ENCODE results near the gene SCAMP2.

SCAMP2 gene

DNA sequence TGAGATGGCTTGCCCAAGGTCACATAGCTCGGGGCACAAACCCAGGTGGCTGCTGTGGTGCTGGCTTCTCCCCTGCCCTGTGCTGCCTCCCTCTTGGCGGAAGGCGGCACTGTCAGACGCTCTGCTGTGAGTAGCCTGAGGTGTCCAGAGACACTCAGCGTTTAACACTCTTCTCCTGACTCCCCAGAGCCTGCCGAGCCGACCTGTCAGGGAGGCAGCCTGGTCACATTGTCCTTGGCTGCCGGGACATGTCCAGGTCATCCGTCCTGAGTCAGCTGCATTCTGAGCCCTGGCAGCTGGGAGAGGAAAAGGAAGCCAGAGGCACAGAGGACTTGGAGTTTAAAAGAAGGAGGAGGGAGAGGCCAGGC is 55.8 kb downstream of the SCAMP2 start:
- peaks cover 30% of the 10 kb centered on the region; the same call in 1 of the 2 replicates for H3K4me1 ChIP-seq (ENCODE audit: insufficient read depth, low read length)
- no peak overlapping the region for H3K9ac ChIP-seq (ENCODE audit: low read depth, low read length)

DNA sequence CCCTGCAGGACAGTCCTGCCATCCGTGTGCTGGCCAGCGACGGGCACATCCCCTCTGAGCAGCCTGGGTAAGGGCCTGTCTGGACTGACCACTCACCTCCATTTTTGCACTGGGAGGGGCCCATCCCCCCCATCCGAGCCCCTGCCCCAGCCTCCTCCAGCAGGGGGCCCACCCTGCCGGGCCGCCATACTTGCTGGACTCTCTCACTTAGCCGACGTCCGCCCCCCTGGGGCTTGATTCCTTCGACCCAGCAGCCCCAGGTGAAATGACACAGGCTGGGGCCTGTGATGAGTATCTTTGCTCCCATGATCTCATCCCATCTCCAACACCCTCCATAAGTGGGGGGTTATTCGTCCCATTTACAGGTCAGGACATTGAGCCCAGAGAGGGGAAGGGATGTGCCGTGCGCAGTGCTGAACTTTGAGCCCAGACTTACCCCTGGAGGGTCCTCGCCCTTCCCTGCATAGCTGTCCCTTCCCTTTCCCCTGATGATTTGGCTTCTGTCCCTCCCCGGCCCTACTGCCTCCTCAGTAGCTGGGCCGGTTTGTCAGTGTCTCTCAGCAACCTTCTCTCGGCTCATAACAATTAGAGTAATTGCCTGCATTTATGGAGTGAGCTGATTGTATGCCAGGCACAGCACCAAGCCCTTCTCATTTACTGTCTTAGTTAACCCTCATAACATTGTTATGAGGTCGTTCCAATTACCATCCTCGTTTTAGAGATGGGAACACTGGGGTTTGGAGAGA is 56.4 kb downstream of the SCAMP2 start:
- H3K4me1 ChIP-seq (ENCODE audit: insufficient read depth, low read length) = peaks cover 29% of the 10 kb centered on the region; the same call in 1 of the 2 replicates

More for the DNA sequence above, 55.8 kb downstream of the SCAMP2 start:
- H3K9me3 ChIP-seq (ENCODE audit: control insufficient read depth, insufficient read depth, low read length) = no peaks in the 10 kb centered on the region
- H3K36me3 ChIP-seq (ENCODE audit: insufficient read depth, low read length) = no peaks in the 10 kb centered on the region

DNA sequence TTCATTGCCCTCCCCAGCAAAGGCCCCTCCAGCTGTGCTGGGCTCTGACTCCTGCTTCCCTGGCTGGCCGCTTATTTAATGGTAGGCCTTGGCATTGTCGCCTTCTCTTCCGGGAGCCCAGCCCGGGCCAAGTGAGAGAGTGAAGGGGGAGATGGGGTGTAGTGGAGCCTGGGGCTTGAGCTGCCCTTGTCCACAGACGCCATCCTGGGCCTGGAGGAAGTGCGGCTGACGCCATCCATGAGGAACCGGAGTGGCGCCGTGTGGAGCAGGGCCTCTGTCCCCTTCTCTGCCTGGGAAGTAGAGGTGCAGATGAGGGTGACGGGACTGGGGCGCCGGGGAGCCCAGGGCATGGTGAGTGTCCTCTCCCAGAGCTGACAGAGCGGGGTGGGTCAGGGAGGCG is 57.2 kb downstream of the SCAMP2 start:
- Histone ChIP-seq H3K36me3 (ENCODE audit: insufficient read depth, low read length) (no peaks in the 10 kb centered on the region), H3K9ac (ENCODE audit: low read depth, low read length) (no peak overlapping the region), H3K4me1 (ENCODE audit: insufficient read depth, low read length) (peaks cover 21% of the 10 kb centered on the region; the same call in 1 of the 2 replicates), H3K9me3 (ENCODE audit: control insufficient read depth, insufficient read depth, low read length) (no peaks in the 10 kb centered on the region)

More for the DNA sequence above, 56.4 kb downstream of the SCAMP2 start:
- no peaks in the 10 kb centered on the region for H3K9me3 ChIP-seq (ENCODE audit: control insufficient read depth, insufficient read depth, low read length)
- no peaks in the 10 kb centered on the region for H3K36me3 ChIP-seq (ENCODE audit: insufficient read depth, low read length)
- no peak overlapping the region for H3K9ac ChIP-seq (ENCODE audit: low read depth, low read length)

DNA sequence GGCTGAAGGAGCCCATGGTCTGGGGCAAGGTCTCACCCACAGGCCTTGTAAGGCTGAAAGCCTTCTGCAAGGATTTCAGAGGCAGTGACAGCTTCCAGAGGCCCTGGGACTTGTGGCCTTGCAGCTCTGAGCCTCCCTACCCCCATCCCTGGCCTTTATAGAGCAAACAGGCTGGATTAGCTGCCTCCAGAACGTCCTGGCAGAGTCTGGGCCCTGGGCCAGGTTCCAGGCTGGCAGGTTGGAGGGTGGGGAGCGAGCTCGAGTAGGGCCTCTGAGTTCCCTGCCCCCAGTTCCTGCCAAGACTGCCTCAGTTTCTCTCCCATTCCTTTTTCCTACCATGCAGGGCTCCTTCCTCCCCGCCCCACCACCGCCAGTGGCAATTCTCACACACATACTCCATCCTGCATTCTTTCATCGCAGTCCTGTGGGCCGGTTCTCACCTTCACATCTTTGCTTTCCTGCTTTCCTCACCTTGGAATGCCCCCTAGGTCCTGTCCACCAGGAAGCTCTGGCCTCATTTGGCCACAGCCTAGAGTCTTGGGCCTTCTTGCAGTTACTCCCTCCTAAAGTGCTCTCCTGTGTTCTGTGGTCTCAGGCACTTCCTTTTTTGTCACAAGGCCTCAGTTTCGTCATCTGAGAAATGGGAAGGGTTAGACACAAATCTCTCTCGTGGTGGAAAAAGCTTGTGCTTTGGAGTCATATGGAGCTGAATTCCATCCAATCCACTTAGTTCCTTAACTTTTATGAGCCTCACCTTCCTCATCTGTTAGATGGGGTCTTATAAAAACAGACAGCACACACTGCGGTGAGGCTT is 57.8 kb downstream of the SCAMP2 start:
- H3K9me3 ChIP-seq (ENCODE audit: control insufficient read depth, insufficient read depth, low read length) = no peaks in the 10 kb centered on the region
- no peaks in the 10 kb centered on the region for H3K36me3 ChIP-seq (ENCODE audit: insufficient read depth, low read length)
- H3K9ac ChIP-seq (ENCODE audit: low read depth, low read length) = no peak overlapping the region
- peaks cover 17% of the 10 kb centered on the region; the same call in 1 of the 2 replicates for H3K4me1 ChIP-seq (ENCODE audit: insufficient read depth, low read length)

DNA sequence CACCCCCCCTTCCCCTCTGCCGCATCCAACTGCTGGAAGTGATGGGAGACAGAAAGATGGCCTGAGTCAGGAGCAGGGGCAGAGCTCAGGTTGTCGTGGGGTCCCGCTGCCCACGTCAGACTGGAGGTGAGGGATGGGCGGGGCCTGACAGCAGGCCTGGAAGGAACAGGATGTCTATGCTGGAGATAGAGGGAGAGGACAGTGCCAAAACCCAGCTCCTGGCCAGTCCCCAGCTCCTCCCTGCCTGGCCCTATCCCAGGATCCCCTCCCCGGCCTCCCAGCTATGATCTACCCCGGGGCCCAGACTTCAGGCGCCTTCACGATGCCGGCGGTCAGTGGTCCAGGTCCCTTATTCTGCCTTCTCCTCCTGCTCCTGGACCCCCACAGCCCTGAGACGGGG is 60.6 kb downstream of the SCAMP2 start, which contains the start of gene LMAN1L:
LMAN1L (plus strand) TSS at position 303 of the 400 bp plus-strand sequence; CDS start at position 323, 20 bp downstream.
- Histone ChIP-seq H3K9ac (ENCODE audit: low read depth, low read length) (no peak within 1 kb of the TSS), H3K36me3 (ENCODE audit: insufficient read depth, low read length) (no peaks in the 10 kb centered on the region), H3K4me1 (ENCODE audit: insufficient read depth, low read length) (peaks cover 10% of the 10 kb centered on the region; the same call in 1 of the 2 replicates)

DNA sequence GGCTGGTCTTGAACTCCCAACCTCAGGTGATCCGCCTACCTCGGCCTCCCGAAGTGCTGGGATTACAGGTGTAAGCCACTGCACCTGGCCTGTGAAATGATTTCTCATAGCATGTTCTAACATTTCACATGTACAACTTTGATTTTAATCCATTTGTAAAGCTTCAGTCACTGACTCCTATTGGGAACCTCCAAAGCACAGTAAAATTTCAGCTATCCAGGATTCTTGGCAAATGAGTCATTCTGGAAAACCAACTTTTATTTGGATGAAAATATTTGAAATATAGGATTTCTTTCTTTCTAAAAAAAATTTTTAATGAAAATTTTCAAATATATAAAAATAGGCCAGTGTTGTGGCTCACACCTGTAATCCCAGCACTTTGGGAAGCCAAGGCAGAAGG is 63.2 kb downstream of the SCAMP2 start:
- no peaks in the 10 kb centered on the region for H3K9me3 ChIP-seq (ENCODE audit: control insufficient read depth, insufficient read depth, low read length)

More for the DNA sequence above, 60.6 kb downstream of the SCAMP2 start, which contains the start of gene LMAN1L:
- H3K9me3 ChIP-seq (ENCODE audit: control insufficient read depth, insufficient read depth, low read length) = no peaks in the 10 kb centered on the region

DNA sequence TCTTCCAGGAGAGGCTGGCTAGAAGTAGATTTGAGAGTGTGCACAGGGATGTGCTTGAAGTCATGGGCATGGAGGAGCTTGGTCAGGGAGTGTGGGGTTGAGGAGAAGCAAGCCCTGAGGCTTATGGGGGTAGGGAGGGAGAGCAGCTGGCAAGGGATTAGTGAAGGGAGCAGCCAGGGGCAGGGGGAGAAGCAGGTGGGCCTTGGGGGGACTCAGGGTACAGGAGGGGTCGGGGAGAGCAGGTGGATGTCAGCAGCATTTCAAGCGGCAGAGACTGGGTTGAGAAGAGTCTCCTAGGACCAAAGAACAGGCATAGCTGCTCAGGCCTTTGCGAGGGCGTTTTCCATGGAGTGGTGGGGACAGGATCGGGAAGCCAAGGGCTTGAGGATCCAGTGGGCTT is 63.9 kb downstream of the SCAMP2 start:
- Histone ChIP-seq H3K9me3 (ENCODE audit: control insufficient read depth, insufficient read depth, low read length) (no peaks in the 10 kb centered on the region), H3K9ac (ENCODE audit: low read depth, low read length) (no peak overlapping the region), H3K36me3 (ENCODE audit: insufficient read depth, low read length) (0 out of 2 replicates have a peak, but pooled peaks cover under 1% of the 10 kb centered on the region), H3K4me1 (ENCODE audit: insufficient read depth, low read length) (0 out of 2 replicates have a peak, but pooled peaks cover 4% of the 10 kb centered on the region)

More for the DNA sequence above, 63.2 kb downstream of the SCAMP2 start:
- H3K36me3 ChIP-seq (ENCODE audit: insufficient read depth, low read length) = no peaks in the 10 kb centered on the region
- no peak overlapping the region for H3K9ac ChIP-seq (ENCODE audit: low read depth, low read length)
- H3K4me1 ChIP-seq (ENCODE audit: insufficient read depth, low read length) = 0 out of 2 replicates have a peak, but pooled peaks cover 4% of the 10 kb centered on the region

DNA sequence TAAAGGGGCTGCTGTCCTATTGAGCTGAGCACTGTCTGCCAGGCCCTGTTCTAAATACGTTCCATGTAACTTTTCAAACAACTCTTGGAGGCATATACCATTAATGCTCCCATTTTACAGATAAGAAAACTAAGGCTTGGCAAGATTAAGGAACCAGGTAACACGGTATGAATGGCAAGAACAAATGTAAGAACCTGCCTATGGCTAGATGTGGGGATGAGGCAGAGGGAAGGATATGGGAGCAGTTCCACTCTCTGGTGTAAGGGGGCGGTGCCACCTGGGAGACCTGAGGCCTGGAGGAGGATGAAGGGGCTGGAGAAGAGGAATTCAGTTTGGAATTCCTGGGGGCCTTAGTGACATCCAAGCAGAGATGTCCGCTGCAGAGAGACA is 64.3 kb downstream of the SCAMP2 start:
- Histone ChIP-seq H3K9ac (ENCODE audit: low read depth, low read length) (no peak overlapping the region), H3K9me3 (ENCODE audit: control insufficient read depth, insufficient read depth, low read length) (no peaks in the 10 kb centered on the region), H3K36me3 (ENCODE audit: insufficient read depth, low read length) (peaks cover 4% of the 10 kb centered on the region; the same call in 1 of the 2 replicates), H3K4me1 (ENCODE audit: insufficient read depth, low read length) (0 out of 2 replicates have a peak, but pooled peaks cover 4% of the 10 kb centered on the region)

DNA sequence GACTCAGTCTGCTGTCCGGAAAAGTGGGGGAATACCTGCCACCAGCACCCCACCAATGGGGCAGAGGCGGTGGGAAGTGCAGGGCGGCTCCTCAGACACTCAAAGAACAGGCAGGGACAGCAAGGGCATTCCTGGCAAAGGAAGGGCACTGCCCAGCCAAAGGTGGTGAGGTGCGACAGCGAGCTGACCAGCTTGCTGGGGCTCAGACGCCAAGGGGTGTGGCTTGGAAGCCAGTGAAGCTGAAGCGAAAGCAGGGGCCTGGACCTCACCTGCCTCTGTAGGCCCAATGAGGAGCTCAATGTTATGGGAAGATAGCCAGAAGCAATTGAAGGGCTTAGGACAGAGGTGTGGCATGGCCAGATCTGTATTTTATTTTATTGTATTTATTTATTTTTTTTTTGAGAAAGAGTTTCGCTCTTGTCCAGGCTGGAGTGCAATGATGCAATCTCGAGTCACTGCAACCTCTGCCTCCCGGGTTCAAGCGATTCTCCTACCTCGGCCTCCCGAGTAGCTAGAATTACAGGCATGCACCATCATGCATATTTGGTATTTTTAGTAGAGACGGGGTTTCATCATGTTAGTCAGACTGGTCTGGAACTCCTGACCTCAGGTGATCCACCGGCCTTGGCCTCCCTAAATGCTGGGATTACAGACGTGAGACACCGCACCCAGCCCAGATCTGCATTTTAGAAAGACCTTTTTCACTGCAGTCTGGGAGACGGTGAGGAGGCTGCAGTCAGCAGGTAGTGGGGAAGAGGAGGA is 64.9 kb downstream of the SCAMP2 start:
- Histone ChIP-seq H3K9ac (ENCODE audit: low read depth, low read length) (no peak overlapping the region), H3K9me3 (ENCODE audit: control insufficient read depth, insufficient read depth, low read length) (no peaks in the 10 kb centered on the region), H3K4me1 (ENCODE audit: insufficient read depth, low read length) (0 out of 2 replicates have a peak, but pooled peaks cover 4% of the 10 kb centered on the region), H3K36me3 (ENCODE audit: insufficient read depth, low read length) (peaks cover 5% of the 10 kb centered on the region; the same call in 1 of the 2 replicates)

DNA sequence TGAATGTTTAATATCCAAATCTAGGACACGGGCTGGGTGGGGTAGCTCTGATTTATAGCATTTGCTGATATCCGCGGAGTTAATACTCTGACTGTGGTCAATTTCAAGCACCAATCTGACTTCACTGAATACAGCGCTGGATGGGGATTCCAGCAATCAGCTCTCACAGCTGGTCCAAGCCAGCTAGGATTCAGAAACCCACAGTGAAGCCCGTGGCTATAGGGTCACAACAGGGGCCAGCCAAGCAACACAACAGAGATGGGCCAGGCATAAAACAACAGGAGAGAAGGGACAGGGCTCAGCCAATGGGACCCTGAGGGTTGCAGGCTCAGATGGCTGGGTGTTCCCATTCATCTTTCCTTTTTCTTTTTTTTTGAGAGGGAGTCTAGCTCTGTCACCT is 65.9 kb downstream of the SCAMP2 start:
- Histone ChIP-seq H3K9me3 (ENCODE audit: control insufficient read depth, insufficient read depth, low read length) (no peaks in the 10 kb centered on the region), H3K4me1 (ENCODE audit: insufficient read depth, low read length) (0 out of 2 replicates have a peak, but pooled peaks cover 4% of the 10 kb centered on the region), H3K9ac (ENCODE audit: low read depth, low read length) (no peak overlapping the region), H3K36me3 (ENCODE audit: insufficient read depth, low read length) (peaks cover 5% of the 10 kb centered on the region; the same call in 1 of the 2 replicates)

DNA sequence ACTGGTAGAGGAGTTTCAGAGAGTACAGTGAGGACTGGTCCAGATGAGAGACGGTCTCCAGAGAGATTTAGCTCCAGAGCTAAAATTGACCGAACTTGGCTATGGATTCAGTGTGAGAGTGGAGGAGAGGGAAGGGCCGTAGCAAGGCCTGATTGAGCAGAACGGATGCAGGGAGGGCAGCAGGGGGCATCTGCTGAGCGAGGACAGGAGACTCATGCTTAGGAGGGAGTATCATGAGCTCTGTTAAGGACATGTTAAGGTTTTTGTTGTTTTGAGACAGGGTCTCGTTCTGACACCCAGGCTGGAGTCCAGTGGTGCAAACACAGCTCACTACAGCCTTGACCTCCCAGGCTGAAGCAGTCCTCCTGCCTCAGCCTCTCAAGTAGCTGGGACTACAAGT is 68.2 kb downstream of the SCAMP2 start:
- Histone ChIP-seq H3K4me1 (ENCODE audit: insufficient read depth, low read length) (peaks cover 6% of the 10 kb centered on the region; the same call in 1 of the 2 replicates), H3K36me3 (ENCODE audit: insufficient read depth, low read length) (peaks cover 5% of the 10 kb centered on the region; the same call in 1 of the 2 replicates), H3K9ac (ENCODE audit: low read depth, low read length) (no peak overlapping the region), H3K9me3 (ENCODE audit: control insufficient read depth, insufficient read depth, low read length) (no peaks in the 10 kb centered on the region)

DNA sequence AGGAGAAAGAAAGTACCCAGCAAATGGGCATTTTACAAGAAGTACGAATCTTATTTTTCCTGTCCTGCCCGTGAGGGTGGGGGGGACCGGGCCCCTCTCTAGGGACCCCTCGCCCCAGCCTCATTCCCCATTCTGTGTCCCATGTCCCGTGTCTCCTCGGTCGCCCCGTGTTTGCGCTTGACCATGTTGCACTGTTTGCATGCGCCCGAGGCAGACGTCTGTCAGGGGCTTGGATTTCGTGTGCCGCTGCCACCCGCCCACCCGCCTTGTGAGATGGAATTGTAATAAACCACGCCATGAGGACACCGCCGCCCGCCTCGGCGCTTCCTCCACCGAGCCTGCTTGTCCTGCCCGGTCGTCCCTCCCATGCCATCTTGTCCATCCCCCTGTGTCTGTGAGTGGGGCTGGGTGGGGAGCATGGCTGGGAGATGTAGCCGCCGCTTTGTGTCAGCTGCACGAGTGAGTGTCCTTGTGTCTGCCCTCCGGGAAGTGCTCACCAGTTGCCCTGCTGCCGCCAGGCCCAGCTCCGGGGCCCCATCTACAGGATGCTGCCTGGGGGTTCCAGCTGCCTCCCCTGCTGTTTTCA is 70.2 kb downstream of the SCAMP2 start:
- H3K9me3 ChIP-seq (ENCODE audit: control insufficient read depth, insufficient read depth, low read length) = no peaks in the 10 kb centered on the region
- no peak overlapping the region for H3K9ac ChIP-seq (ENCODE audit: low read depth, low read length)
- H3K4me1 ChIP-seq (ENCODE audit: insufficient read depth, low read length) = peaks cover 5% of the 10 kb centered on the region; the same call in 1 of the 2 replicates
- peaks cover 5% of the 10 kb centered on the region; the same call in 1 of the 2 replicates for H3K36me3 ChIP-seq (ENCODE audit: insufficient read depth, low read length)

DNA sequence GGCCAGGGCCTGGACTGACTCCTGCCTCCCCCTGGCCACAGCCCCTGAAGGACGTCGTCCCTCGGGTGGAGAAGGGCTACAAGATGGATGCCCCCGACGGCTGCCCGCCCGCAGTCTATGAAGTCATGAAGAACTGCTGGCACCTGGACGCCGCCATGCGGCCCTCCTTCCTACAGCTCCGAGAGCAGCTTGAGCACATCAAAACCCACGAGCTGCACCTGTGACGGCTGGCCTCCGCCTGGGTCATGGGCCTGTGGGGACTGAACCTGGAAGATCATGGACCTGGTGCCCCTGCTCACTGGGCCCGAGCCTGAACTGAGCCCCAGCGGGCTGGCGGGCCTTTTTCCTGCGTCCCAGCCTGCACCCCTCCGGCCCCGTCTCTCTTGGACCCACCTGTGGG is 70.9 kb downstream of the SCAMP2 start:
- H3K9ac ChIP-seq (ENCODE audit: low read depth, low read length) = no peak overlapping the region
- peaks cover 5% of the 10 kb centered on the region; the same call in 1 of the 2 replicates for H3K4me1 ChIP-seq (ENCODE audit: insufficient read depth, low read length)
- H3K36me3 ChIP-seq (ENCODE audit: insufficient read depth, low read length) = peaks cover 5% of the 10 kb centered on the region; the same call in 1 of the 2 replicates
- H3K9me3 ChIP-seq (ENCODE audit: control insufficient read depth, insufficient read depth, low read length) = no peaks in the 10 kb centered on the region

Data from ES-I3 (cell line).